GM12865 (cell line): Measurements from ENCODE around the gene TSPAN11.
"Not testable (repeated sequence)": the region's sequence is repeated elsewhere in the genome, so short reads cannot be mapped to it uniquely, and the experiment has no call there.

Experiments used
- DNase-seq: peaks from one replicate; pipeline ENCODE4 v3.0.0; 2010; ENCODE audit warnings: low read depth
- H3K4me3 ChIP-seq: 2 replicates; pipeline ENCODE4 v1.5.1; 2011; ENCODE audit warnings: mild to moderate bottlenecking, low read depth, low read length, control low read depth
- TF ChIP-seq, protein P1 (sequence below): IDR thresholded peaks from 2 replicates; pipeline ENCODE4 v1.5.1; 2011; ENCODE audit warnings: low read length, control low read depth, low read depth, inconsistent platforms; ENCODE audit not compliant: insufficient read depth; ENCODE audit errors: missing control alignments

The TSPAN11 gene

DNA sequence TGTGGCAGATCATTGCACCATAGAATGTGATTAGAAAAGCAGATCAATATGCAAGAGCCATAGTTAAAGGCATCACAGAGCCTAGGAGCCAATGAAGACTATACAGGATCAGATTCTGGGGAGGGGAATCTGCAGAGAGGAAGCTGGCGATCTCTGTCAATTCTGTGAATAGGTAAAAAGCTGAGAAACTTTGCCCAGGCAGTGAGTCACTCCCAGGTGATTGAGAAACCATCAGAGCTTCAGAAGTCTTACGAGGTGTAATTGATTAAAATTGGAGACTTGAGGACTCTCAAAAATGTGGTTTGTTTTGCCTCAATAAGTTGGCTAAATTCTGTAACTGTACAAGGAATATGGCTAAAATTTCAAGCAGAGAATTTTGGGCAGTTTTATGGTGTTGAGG is 41.7 kb upstream of the TSPAN11 start:
- TF ChIP-seq, protein P1, sequence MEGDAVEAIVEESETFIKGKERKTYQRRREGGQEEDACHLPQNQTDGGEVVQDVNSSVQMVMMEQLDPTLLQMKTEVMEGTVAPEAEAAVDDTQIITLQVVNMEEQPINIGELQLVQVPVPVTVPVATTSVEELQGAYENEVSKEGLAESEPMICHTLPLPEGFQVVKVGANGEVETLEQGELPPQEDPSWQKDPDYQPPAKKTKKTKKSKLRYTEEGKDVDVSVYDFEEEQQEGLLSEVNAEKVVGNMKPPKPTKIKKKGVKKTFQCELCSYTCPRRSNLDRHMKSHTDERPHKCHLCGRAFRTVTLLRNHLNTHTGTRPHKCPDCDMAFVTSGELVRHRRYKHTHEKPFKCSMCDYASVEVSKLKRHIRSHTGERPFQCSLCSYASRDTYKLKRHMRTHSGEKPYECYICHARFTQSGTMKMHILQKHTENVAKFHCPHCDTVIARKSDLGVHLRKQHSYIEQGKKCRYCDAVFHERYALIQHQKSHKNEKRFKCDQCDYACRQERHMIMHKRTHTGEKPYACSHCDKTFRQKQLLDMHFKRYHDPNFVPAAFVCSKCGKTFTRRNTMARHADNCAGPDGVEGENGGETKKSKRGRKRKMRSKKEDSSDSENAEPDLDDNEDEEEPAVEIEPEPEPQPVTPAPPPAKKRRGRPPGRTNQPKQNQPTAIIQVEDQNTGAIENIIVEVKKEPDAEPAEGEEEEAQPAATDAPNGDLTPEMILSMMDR = no peak
- H3K4me3 ChIP-seq = no peak overlapping the region
- no peak for DNase-seq

- TF ChIP-seq, protein P1 = no peak
- no peak overlapping the region for H3K4me3 ChIP-seq
- no peak for DNase-seq
Measured at GRCh38 chr12:30885321-30885720, 41.2 kb upstream of the TSPAN11 start.

- TF ChIP-seq, protein P1 = no peak
- no peak for DNase-seq
- no peak overlapping the region for H3K4me3 ChIP-seq
Measured at GRCh38 chr12:30887226-30887625, 39.3 kb upstream of the TSPAN11 start.

GRCh38 chr12:30888241-30888640 is 38.3 kb upstream of the TSPAN11 start:
- TF ChIP-seq, protein P1 = no peak
- no peak for DNase-seq

DNA sequence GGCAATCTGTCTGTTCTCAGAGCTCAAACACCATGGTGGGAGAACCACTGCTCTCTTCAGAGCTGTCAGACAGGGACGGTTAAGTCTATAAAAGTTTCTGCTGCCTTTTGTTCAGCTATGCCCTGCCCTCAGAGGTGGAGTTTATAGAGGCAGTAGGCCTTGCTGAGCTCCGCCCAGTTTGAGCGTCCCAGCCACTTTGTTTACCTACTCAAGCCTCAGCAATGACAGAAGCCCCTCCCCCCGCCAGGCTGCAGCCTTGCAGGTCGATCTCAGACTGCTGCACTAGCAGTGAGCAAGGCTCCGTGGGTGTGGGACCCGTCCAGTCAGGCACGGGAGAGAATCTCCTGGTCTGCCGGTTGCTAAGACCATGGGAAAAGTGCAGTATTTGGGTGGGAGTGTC is 32.0 kb upstream of the TSPAN11 start:
- DNase-seq, H3K4me3 ChIP-seq: not testable (repeated sequence)

More at GRCh38 chr12:30888241-30888640, 38.3 kb upstream of the TSPAN11 start:
- no peak overlapping the region for H3K4me3 ChIP-seq

GRCh38 chr12:30896461-30896860 is 30.1 kb upstream of the TSPAN11 start:
- H3K4me3 ChIP-seq = no peak overlapping the region
- no peak for DNase-seq
- TF ChIP-seq, protein P1 = no peak

- DNase-seq = no peak
- TF ChIP-seq, protein P1 = no peak
Measured at GRCh38 chr12:30898846-30899245, 27.7 kb upstream of the TSPAN11 start.

More at GRCh38 chr12:30898846-30899245, 27.7 kb upstream of the TSPAN11 start:
- H3K4me3 ChIP-seq = no peak overlapping the region
